Prostate gland (tissue), 2 donors: Measurements from ENCODE around the gene SUMO2.

Experiments used
- CTCF ChIP-seq, 4 experiments: fragments of 200-600 bp in 2 of 4; fragments of 450-650 bp in 2 of 4; sonication (generic) in 2 of 4; IDR thresholded peaks; 1 replicate in 3 of 4; 2 replicates in 1 of 4; pipeline ENCODE4 v1.5.1; 2016 to 2019; ENCODE audit warnings: antibody characterized with exemption in 4 of 4, mild to moderate bottlenecking in 2 of 4, moderate library complexity in 2 of 4
- POLR2A ChIP-seq: fragments of 450-650 bp; IDR thresholded peaks from one replicate; pipeline ENCODE4 v1.6.1; 2016; ENCODE audit warnings: antibody characterized with exemption, mild to moderate bottlenecking
- POLR2AphosphoS5 ChIP-seq: sonication (generic); formaldehyde crosslinking; IDR thresholded peaks from one replicate; pipeline ENCODE4 v1.6.1; 2017; ENCODE audit warnings: antibody characterized with exemption

GRCh38 chr17:75159196-75160031 lies 23.3 kb downstream of the SUMO2 start:
- TF ChIP-seq CTCF (IDR thresholded peaks at IDR 0.05) = no peak
- TF ChIP-seq POLR2AphosphoS5 = no peak
- TF ChIP-seq POLR2A = no peak
